Measurements from ENCODE around the gene VPS4B.

The VPS4B gene

DNA sequence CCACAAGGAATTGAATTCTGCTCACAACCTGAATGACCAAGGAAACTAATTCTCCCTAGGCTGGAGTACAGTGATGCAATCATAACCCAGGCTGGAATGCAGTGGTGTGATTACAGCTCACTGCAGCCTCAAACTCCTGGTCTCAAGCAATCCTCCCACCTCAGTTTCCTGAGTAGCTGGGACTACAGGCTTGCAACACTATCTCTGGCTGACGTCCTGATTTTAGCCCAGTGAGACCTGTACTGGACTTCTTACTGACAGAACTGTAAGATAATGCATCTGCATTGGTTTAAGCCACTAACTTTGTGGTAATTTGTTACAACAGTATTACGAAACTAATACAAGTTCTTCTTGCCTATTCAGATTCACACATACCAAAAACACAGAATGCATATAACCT lies 45.7 kb downstream of the VPS4B start:
- CTCF ChIA-PET = no interaction called here
- H3K4me3 ChIP-seq (ENCODE audit: low read depth, low read length) = no peak overlapping the region
- POLR2A ChIA-PET = no interaction called here
- no peak for DNase-seq (ENCODE audit: low read depth, low spot score)
- TF ChIP-seq, protein P1, sequence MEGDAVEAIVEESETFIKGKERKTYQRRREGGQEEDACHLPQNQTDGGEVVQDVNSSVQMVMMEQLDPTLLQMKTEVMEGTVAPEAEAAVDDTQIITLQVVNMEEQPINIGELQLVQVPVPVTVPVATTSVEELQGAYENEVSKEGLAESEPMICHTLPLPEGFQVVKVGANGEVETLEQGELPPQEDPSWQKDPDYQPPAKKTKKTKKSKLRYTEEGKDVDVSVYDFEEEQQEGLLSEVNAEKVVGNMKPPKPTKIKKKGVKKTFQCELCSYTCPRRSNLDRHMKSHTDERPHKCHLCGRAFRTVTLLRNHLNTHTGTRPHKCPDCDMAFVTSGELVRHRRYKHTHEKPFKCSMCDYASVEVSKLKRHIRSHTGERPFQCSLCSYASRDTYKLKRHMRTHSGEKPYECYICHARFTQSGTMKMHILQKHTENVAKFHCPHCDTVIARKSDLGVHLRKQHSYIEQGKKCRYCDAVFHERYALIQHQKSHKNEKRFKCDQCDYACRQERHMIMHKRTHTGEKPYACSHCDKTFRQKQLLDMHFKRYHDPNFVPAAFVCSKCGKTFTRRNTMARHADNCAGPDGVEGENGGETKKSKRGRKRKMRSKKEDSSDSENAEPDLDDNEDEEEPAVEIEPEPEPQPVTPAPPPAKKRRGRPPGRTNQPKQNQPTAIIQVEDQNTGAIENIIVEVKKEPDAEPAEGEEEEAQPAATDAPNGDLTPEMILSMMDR (IDR thresholded peaks at IDR 0.05; ENCODE audit: insufficient read depth, low read length, missing control alignments) = no peak

DNA sequence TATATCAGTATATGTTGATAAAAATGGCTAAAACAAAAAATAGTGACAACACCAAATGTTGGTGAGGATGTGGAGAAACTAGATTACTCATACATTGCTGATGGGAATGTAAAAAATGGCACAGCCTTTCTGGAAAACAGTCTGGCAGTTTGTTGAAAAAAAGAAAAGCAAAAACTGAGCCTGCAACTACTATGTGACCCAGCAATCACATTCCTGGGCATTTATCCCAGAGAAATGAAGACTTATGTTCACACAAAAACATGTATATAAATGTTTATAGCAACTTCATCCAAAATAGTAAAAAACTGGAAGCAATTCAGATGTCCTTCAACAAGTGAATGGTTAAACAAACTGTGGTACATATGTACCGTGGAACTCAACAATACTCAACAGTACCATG lies 47.7 kb downstream of the VPS4B start:
- TF ChIP-seq, protein P1 (IDR thresholded peaks at IDR 0.05; ENCODE audit: insufficient read depth, low read length, missing control alignments) = no peak

DNA sequence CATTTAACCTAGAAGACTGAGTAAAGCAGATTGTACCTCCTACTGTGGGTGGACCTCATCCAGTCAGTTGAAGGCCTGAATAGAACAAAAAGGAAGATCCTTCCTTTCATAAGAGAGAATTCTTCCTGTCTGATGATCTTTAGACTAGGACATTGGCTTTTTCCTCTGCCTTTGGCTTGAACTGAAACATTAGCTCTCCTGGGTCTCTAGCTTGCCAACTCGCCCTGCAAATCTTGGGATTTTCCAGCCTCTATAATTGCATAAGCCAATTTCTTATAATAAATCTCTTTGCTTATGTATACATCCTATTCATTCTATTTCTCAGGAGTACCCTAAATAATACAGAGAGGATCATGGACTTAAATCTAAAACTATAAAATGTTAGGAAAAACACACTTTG lies 49.1 kb downstream of the VPS4B start:
- ChIA-PET CTCF (no interaction called here), POLR2A (no interaction called here)
- DNase-seq (ENCODE audit: low read depth, low spot score) = no peak
- no peak overlapping the region for H3K4me3 ChIP-seq (ENCODE audit: low read depth, low read length)
- TF ChIP-seq, protein P1 (IDR thresholded peaks at IDR 0.05; ENCODE audit: insufficient read depth, low read length, missing control alignments) = no peak

More for the DNA sequence above, 47.7 kb downstream of the VPS4B start:
- no peak for DNase-seq (ENCODE audit: low read depth, low spot score)
- ChIA-PET POLR2A (no interaction called here), CTCF (no interaction called here)
- H3K4me3 ChIP-seq (ENCODE audit: low read depth, low read length) = no peak overlapping the region

DNA sequence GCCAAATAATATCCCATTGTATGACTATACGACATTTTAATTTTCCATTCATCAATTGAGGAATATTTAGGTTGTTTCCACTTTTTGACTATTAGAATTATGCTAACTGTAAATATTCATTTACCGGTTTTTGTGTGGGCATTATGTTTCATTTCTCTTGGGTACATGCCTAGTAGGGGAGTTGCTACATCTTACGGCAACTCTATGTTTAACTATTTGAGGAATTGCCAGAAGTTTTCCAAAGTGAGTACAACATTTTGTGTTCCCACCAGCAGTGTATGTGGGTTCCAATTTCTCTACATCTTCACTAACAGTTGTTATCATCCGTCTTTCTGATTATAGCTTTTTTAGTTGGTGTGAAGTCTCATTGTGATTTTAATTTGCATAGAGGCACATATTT lies 53.7 kb downstream of the VPS4B start:
- POLR2A ChIA-PET = no interaction called here
- no peak overlapping the region for H3K4me3 ChIP-seq (ENCODE audit: low read depth, low read length)
- TF ChIP-seq, protein P1 (IDR thresholded peaks at IDR 0.05; ENCODE audit: insufficient read depth, low read length, missing control alignments) = no peak
- DNase-seq (ENCODE audit: low read depth, low spot score) = no peak
- CTCF ChIA-PET = interaction anchor here (0.8 to 1.0 kb wide), 3 partner anchors 15 to 352 kb away, joined by 3 read pairs; no protein-coding TSS in a partner anchor

DNA sequence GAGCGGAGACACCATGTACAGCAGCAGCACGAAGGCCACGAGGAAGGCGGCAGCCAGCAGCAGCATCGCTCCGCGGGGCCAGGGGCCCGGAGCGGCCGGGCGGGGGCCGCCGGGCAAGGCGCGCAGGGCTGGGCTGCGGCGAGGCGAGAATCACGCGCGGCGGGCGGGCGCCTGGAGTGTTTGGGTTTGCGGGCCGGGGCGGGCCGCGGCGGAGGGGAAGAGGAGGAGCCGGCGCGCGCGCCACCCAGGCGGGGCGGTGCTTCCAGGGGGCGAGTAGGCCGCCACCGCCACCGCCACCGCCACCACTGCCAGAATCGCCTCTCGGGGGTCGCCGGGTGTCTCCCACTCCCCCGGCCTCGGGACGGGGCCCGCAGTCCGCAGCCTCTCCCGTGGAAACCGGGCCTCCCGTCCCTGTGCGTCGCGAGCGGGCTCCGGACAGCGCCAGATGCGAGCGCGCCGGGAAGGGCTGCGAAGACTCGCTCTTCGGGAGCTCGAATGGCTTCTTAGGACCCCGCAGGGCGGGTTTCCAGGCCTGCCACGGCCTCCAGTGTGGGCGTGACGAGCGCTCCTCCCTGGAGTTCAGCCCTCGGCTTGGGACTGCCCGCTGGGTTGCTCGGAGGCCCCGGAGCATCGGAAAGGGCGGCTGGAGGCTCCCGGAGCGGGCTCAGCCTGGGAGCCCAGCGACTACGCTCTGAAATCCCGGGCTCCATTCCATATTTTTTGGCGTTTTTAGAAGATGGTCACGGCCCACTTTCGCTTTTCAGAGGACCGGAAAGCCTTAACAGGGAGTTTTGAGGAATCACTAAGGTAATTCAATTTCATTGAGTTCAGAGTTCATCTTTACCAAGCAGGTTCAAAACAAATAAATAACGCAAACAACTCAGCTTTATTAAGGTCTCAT lies 55.0 kb downstream of the VPS4B start, which contains the start of gene KDSR:
Gene KDSR (minus strand): TSS at position 154 of the 901 bp plus-strand sequence. CDS start 88 bp downstream, at position 66.
- peak within 1 kb of the TSS; percentile 81 for H3K4me3 ChIP-seq (ENCODE audit: low read depth, low read length)
- DNase-seq (ENCODE audit: low read depth, low spot score) = peak; percentile 91
- TF ChIP-seq, protein P1 (IDR thresholded peaks at IDR 0.05; ENCODE audit: insufficient read depth, low read length, missing control alignments) = no peak
- CTCF ChIA-PET = interaction anchor here (0.7 to 1.4 kb wide), 3 partner anchors 27 to 73 kb away, joined by 3 to 4 read pairs (median 3); no protein-coding TSS in a partner anchor
- POLR2A ChIA-PET = interaction anchor here (0.5 to 0.9 kb wide), 8 partner anchors 8 to 143 kb away, joined by 3 to 6 read pairs (median 3); partner anchors contain the start of gene VPS4B
